ENCODE measurements around the gene MOCS3.

Gene MOCS3

DNA sequence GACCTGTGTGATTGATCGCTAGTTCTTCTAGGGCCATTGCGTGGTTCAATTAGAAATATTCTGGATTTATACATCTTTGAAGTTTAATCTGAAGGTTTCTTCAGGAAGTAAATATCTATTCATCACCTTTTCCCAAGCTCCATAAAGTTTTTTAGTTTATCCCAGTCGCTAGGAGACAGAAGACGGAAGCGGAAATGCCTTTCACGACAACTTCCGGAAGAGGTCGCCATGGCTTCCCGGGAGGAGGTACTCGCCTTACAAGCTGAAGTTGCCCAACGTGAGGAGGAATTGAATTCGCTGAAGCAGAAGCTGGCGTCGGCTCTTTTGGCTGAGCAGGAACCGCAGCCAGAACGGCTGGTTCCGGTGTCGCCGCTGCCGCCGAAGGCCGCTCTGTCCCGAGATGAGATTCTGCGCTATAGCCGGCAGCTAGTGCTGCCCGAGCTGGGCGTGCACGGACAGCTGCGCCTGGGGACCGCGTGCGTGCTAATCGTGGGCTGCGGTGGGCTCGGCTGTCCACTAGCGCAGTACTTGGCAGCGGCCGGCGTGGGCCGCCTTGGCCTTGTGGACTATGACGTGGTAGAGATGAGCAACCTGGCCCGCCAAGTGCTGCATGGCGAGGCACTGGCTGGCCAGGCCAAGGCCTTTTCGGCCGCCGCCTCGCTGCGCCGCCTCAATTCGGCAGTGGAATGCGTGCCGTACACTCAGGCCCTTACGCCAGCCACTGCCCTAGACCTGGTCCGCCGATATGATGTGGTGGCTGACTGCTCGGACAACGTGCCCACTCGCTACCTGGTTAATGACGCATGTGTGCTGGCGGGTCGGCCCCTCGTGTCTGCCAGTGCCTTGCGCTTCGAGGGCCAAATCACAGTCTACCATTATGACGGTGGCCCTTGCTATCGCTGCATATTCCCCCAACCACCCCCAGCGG lies at the start of gene MOCS3:
Gene MOCS3 (plus strand): TSS at position 204 of the 928 bp plus-strand sequence. CDS start 25 bp downstream, at position 229.
- peak; percentile 63 to 80 (median 69) for DNase-seq

DNA sequence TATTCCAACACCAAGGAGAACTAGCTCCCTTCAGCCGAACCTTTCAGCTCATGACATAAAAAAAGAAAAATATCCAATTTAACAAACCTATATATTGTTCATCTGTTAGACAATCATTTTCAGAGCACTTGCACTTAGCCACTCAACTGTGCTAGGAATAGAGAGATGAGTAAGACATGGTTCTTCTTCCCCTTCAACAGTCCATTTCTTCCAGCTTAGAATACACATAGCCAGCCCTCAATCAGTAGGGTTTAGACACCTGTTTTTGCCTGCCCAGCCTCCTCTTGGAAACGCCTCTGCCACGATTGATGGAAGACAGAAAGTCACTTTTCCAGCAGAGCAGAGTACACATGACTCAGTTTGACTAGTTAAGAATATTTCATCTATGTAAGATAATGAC lies 49.2 kb upstream of the MOCS3 start:
- no peak for DNase-seq

DNA sequence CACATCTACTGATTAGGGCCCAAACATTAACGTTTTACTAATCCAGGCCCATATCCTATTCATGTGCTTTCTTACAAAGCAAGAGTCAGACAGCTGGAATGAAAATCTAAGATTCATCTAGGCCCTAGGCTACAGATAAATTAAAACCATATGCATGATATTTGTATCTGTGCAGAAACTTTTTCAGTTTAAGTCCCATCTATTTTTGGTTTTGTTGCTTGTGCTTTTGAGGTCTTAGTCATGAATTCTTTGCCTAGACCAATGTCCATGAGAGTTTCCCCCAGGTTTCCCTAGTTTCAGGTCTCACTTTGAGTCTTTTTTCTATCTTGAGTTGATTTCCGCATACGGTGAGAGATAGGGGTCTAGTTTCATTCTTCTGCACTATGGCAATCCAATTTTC lies 47.6 kb upstream of the MOCS3 start:
- DNase-seq = no peak

- no peak for DNase-seq
These were observed 46.9 kb upstream of the MOCS3 start for GRCh38 chr20:50911716-50912115.

GRCh38 chr20:50913690-50914375 lies 44.8 kb upstream of the MOCS3 start:
- DNase-seq = no peak

GRCh38 chr20:50915424-50915823 lies 43.2 kb upstream of the MOCS3 start:
- DNase-seq = no peak

DNA sequence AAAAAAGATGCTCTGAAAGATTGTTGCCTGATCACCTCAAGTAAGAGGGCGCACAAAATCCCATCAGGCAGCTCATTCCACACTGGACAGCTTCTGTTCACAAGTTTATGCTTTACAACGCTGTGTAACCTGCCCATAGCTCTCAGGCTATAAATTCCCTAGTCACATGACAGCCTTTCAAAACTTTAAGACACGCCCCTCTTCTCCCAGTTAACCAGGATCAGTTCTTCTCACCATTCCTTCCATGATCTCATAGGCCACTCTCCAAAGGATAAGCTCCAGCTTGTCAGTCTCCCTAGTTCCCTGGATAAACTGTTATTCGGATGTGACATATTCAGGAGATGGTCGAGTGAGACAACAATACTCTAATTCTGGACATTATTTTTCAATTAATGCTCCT lies 42.4 kb upstream of the MOCS3 start:
- no peak for DNase-seq

GRCh38 chr20:50916934-50917333 lies 41.7 kb upstream of the MOCS3 start:
- no peak for DNase-seq

DNA sequence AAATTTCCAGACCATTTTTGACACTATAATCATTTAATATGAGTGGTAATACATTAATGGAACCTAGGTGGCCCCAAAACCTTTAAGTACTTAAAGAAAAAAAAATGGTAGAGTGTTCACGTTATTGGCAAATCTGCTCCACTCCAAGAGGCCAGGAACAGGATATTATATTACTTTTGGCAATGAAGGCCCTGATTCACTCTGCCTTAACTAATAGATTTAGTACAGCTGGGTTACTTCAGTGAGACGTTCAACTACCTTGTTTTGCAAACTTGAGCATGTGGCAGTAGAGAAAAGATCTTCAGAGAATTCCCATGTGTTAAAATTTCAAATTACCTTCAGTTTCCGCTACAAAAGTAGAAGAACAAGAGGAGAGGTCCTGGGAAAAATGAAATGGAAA lies 40.2 kb upstream of the MOCS3 start:
- DNase-seq = no peak

- DNase-seq = no peak
These were observed 39.1 kb upstream of the MOCS3 start for GRCh38 chr20:50919567-50919966.

DNA sequence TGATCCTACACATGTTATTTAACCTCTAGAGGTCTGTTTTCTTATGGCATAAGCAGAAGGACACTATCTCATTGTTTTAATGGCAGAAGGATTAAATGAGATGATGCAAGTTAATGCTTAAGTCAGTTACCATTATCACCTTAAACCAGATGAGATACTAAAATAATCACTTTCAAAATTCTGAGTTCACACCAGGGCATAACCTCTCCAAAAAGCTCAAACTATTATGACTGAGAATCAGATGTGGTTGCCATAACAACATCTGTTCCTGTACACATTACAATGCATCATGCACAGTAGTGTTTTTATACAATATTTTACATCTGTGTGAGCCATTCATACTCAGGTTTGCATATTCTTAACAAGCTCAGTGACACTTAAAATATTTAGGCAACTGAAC lies 37.6 kb upstream of the MOCS3 start:
- DNase-seq = no peak

DNA sequence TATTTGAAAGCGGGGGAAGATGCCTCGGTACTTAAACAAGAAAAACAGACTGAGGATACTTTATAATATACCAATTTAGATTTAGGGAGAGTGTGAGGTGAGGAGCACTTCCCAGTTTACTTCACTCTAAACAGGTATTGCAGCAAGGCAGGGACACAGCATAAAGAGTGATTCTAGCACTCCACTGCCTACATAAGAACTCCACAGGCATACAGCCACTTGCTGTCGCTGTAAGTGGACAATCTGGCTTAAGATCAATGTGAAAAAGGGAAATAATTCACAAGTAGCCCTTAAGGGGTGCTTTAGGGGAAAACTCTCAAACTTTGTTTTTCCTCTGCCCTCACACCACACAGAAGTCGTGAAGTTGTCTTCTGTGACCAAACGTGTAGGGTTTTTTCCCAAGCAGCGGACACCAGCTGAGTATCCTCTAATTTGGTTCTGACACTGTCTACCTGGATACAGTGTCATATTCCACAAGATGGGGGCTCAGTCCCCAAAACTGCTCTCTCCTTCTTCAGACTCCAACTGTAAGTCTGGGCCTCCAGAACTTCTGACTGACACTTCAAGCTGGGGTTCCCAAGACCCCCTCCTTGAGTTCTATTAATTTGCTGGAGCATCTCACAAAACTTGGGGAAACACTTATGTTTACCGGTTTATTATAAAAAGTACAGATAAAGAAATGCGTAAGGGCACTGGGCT lies 36.7 kb upstream of the MOCS3 start:
- DNase-seq = no peak

DNA sequence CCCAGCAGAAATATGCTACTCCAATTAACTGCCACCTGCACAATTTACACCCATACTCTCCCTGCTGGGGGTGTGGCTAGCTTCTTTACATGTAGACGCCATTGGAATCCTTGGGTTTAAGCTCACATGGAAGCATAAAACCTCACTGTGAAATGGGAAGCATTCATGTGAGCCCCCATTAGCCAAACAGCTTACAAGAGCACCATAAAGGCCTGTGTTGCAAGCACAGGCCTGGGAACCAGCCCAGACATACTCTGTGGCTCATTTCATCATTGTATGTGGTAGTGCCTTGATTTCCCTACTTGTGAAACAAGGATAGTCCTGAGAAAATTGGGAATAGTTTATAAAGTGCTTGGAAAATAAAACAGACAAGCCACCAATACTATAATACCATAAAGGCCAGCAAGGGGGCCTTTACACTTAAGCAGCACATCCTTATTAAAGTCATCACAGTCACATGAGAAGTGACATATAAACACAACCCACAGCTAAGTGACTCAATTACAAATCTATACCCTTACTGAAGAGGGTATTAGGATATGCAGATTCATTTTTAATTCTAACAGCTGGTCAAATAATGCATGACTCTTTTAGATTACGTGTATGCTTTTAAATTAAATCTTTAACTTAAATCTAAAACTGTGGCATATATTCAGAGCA lies 34.2 kb upstream of the MOCS3 start:
- DNase-seq = no peak

DNA sequence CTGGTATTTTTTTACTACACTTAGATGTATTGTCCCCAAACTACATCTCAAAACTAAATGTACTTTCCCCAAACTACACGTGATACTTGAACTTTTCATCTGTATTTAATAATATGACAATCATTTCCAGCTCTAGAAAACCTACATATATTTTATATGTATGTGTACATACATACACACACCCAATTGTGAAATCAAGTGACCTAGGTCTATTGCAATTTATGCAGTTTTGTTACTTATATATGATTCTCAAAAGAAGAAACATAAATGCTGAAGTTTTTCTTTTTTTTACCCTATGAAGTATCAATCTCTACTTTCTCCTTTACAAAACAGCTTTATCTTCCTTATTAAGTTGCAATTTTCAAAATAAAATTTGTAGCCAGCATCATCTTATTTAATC lies 32.1 kb upstream of the MOCS3 start:
- no peak for DNase-seq

DNA sequence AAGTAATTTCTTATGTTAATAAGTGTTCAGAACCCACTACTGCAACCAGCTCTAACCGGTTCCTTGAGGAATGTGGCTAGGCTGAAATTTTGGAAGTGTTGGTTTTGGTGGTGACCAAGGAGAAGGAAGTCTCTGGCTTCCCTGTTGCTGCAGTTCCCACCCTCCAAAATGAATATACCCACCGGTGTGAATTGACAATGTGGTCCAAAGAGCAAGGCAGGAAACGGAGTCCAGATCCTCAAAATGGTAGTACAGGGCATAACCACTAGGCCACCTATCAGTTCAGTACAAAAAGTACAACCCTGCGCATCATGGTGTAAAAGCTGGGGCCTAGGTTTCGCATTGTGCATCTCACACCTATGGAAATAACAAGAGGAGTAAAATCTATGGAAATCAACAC lies 30.1 kb upstream of the MOCS3 start:
- no peak for DNase-seq

GRCh38 chr20:50929299-50930138 lies 29.1 kb upstream of the MOCS3 start:
- DNase-seq = peak; percentile 62 to 81 (median 70)

DNA sequence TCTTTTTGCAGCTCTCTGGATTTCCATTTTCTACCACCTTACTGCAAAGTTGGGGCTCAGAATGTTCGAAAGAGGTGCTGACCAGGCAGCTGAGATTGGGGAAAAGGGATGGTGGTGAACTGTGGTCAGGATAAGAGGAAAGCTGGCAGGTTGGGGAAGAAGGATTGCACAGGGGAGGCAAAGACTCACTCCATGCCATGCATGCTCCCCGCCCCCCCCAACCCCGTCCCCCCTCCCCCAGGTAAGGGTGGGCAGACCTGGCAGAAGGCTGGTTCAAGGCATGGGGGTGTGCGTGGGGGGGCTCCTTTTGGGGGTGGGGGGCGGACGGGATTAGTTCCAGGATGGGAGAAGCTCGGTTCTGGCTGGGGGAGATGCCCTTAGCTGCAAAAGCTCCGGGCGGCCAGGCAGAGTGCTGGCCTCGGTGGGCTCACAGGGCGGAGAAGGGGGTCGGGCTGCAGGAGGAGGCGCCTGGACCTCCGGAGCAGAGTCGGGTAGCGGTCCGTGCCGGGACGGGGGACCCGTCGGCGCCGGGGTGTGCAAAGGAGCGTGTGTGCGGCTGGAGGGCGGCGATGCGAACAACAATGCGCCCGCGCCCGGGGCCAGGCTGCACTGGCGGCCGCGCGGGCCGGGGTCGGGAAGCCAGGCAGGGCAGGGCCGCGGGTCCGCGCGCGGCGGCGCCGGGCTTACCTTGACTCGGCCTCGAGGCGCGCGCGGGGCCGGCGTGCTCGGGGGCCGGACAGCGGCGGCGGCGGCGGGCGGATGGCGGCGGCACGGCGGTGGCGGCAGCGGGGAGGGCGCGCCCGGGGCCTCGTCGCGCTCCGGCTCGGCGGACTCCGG lies 28.3 kb upstream of the MOCS3 start:
- peak in 3 of 4 experiments; percentile 22 to 48 (median 30) for DNase-seq

DNA sequence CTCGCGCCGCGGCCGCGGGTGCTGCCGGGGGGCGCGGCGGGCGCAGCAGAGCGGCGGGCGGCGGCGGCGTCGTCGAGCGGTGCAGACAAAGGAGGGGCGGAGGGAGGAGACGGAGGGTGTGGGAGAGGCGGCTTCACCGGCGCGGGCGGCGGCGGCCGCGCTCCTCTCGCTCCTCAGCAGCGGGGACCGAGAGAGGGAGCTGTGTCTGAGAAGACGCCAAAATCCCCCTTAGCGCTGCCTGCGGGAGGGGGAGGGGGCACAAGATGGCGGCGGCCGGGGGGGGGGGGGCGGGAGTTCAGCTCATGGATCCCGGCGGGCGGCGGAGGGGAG lies 27.7 kb upstream of the MOCS3 start:
- peak in 2 of 4 experiments; percentile 70 to 80 for DNase-seq

GRCh38 chr20:50931306-50932015 lies 27.2 kb upstream of the MOCS3 start, which contains the start of gene ADNP:
Gene ADNP, minus strand, starts transcription at chr20:50931437. Its CDS starts 27,441 bp downstream, at chr20:50903996.
- peak; percentile 70 to 86 (median 80) for DNase-seq

GRCh38 chr20:50932016-50932485 lies 26.6 kb upstream of the MOCS3 start:
- DNase-seq = no peak
